GM12873 (cell line): Measurements from ENCODE around the gene NFATC2.

Source experiments
- TF ChIP-seq, protein P1 (sequence below): IDR thresholded peaks from 2 replicates; pipeline ENCODE4 v1.5.1; 2012; ENCODE audit warnings: low read depth, mild to moderate bottlenecking, moderate library complexity, low read length, control low read depth; ENCODE audit not compliant: insufficient read depth; ENCODE audit errors: missing control alignments

The NFATC2 gene

DNA sequence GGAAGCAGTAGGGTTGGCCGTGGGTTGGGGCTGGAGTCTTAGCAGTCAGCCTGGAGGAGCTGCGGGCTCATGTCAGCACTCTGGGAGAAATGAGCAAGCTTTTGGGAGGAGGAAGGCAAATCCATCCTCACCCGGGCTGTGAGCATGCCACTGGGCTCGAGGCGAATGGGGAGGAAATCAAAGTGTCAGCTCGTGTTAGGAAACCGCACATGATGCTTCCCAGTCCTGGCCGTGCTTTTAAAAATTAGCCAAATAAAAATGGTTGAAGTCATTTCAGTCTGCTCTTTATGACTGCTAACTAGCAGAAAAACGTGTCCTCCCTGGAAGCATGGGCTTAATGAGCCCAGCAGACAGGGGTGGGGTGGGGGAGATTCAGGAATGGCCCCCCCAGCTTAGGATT lies 98.1 kb downstream of the NFATC2 start:
- TF ChIP-seq, protein P1, sequence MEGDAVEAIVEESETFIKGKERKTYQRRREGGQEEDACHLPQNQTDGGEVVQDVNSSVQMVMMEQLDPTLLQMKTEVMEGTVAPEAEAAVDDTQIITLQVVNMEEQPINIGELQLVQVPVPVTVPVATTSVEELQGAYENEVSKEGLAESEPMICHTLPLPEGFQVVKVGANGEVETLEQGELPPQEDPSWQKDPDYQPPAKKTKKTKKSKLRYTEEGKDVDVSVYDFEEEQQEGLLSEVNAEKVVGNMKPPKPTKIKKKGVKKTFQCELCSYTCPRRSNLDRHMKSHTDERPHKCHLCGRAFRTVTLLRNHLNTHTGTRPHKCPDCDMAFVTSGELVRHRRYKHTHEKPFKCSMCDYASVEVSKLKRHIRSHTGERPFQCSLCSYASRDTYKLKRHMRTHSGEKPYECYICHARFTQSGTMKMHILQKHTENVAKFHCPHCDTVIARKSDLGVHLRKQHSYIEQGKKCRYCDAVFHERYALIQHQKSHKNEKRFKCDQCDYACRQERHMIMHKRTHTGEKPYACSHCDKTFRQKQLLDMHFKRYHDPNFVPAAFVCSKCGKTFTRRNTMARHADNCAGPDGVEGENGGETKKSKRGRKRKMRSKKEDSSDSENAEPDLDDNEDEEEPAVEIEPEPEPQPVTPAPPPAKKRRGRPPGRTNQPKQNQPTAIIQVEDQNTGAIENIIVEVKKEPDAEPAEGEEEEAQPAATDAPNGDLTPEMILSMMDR: no peak

DNA sequence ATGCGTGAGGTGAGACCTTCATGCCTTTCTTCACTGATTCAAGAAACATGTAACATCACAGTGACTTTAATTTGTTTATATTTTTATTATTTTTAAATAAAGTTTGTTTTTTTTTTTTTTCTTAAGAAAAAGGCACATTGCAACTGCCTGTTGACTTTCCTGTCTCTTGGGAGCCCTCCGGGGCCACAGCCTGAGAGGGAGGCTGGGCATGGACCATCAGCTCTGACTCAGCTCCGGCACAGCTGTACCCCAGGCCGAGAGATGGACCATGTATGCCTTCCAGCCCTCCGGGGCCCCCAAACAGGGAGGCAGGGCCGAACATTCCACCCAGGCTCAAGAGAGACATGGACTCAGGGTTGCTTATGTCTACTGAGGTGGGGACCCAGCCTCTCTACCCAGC lies 99.9 kb downstream of the NFATC2 start:
- TF ChIP-seq, protein P1: no peak

DNA sequence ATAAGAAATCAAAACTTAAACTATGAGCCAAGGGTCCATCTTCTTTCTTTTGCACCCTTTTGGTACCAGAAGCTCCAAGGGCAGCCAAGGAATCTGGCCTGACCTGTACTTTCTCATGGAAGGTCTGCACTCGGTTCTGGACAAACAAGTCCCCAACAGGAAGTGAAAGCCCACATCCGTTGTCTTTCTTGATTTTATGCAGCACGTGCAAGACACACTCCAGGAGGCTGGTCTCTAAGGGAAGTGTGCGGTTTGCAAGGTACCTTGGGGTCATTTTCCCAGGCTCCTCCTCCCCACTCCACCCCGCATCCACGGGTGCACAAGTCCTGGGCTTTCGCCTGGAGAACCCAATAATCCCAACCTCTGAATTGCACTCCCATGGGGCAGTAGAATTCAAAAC lies 101.9 kb downstream of the NFATC2 start:
- TF ChIP-seq, protein P1: no peak

DNA sequence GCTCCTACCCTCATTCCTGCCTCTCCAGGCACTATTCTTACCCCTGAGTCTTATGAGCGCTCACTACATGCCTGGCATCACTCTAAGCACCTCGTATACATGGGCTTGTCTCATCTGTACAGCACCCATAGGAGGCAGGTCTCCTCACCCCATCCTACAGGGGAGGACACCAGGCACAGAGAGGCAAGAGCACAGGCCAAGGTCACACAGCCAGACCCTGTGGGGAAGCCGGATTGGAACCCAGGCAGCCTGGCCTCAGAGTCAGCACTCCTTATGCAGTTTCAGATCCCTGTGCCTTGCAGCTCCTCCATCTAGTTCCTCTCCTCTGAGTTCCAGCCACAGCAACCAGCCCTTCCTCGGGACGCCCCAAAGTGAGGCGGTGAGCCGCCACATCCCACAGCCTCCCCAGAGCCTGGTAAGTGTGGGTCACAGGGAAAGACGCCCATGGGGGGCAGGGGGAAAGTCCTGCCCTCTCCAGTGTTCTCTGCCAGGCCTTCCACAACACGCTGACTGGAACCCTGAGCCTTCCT lies 103.3 kb downstream of the NFATC2 start:
- TF ChIP-seq, protein P1: no peak

DNA sequence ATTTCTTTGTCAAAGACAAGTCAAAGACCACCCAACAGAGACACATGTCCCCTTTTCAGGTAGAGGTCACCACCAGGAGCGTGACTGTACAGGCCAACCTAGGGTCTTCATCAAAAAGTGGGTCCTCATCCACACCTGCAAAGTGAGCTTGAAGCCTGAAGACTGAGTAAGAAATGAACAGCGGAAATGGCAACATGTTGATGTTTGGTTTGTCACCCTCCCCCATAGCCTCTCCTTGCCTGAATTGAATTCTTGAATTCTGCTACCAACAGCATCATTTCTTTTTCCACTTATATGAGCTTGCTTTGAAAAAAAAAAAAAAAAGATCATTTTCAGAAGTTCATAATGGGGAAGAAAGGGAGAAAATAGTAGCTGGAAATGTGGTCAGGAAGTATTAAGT lies 104.4 kb downstream of the NFATC2 start:
- TF ChIP-seq, protein P1: no peak

DNA sequence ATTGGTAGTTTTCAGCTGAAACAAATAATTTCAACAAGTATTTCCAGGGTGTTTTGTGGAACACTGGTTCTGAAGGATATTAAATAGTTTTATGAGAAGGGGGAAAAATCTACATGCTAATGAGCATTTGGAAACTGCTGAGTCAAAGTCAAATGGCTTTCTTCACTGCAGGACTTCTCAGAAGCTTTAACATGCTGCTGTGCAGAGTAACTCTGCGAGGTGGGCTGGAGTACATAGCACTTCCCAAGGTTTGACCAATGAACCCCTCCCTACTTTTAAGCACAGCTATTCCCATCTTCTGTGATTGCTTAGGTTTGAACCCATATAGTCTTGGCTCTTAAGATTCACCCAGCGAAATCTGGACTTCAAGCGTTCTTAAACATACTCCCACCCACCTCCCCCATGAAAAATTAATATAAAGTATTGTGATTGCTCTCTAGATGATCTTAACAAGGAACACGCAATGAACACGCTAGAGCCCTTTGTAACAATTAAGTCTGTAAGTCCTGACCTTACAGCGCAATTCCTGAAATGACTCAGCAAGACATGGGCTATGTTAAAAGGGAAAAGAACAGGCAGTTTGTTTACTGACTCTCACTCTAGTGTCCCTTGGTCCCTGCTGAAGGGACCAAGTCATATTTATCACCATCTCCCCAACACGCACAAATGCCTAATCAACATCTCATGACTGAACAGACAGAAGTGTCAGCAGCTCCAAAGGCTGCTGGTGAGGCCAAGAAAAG lies 105.2 kb downstream of the NFATC2 start:
- TF ChIP-seq, protein P1: no peak

DNA sequence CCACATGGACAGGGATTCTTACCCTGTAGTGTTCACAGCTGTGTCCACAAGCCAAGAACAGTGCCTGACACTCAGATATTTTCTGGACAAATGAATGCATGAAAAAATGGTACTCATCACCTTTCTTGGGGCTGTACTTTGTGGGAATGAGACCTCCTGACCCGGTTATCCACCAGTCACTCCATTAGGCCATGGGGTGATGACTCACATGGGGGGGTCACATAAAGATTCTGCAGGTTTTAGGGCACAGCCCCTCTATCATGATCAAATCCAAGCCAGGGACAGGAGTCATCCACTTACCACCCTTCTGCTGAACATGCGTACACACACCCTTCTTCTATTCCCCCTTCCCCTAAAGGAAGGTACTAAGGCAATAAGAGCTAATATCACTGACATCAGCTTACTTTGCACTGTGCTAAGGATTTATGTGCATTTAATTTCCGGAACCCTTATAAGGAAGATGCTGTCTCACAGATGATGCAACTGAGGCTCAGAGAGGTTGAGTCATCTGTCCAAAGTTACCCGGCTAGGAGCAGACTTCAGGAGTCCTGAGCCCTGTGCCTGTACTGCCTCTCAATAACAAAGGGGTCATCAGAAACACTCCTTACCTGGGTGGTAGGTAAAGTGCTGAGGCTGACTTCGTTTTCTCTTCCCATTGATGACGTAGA lies 107.8 kb downstream of the NFATC2 start:
- TF ChIP-seq, protein P1: no peak
